ENCODE results near the gene PIEZO2.
"Not testable (repeated sequence)": the region's sequence is repeated elsewhere in the genome, so short reads cannot be mapped to it uniquely, and the experiment has no call there.

DNA sequence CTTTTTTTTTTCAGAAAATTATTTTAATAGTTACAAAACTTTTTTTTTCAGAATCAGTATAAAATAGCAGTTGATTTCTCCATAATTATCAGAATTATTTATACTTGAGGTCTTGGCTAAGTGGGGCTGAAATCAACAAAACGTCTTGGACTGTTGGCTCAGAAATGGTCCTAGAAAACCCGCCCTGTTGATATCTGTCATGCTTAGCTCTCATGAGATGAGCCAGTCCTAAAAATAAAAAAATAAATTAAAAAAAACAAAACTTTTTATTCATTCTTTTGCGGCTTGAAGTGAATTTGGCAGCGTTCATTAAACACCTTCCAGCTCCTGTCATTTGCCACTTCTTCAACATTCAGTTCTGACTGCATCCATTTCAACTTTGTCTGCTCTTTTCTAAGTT lies 525.8 kb downstream of the PIEZO2 start:
- TF ChIP-seq YY1 (IDR thresholded peaks at IDR 0.05; ENCODE audit: insufficient read depth, insufficient read length); ZNF274 (IDR thresholded peaks at IDR 0.05; ENCODE audit: low read depth, low read length): not testable (repeated sequence)

Data from NT2/D1 (cell line).